ENCODE data around the gene PODNL1.
"Not testable (repeated sequence)": the region's sequence is repeated elsewhere in the genome, so short reads cannot be mapped to it uniquely, and the experiment has no call there.

Gene PODNL1

DNA sequence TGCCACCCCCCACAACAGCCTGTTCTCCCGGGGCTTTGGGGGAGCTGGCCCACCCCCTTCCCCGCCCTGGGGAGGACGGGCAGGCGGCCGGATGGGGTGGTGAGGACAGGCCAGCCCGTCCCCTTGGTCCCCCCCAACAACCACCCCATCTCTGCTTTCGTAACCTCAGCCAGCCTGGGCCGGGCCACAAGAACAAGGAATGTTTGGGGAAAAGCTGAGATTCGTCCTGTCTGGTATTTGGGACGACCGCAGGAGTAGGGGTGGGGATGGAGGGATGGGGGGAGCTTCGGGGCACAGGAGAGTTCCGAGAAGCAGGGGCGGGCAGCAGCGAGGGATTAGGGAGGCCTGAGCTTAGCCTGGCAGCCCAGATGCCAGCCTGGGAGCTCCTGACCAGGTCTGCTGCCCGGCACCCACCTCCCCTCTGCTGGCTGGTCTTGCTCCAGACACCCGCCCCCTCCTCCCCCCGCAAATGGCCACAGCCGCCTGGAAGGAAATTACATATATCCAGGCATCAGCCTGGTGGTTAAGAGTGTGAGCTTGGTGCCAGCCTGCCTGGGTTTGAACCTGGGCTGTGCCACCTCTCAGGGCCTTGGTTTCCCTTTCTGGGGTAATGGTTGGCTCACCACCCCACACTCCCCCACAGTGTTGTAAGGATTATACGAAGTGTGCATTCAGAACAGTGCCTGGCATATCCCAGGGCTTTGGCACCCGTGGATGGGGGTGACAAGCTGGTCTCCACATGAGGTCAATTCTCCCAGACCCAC lies at the start of gene PODNL1:
PODNL1 (minus strand) TSS at position 117 of the 764 bp plus-strand sequence. CDS start 236 bp downstream, outside the sequence.
- no peak for DNase-seq (ENCODE audit: low read depth in 2 of 2)

DNA sequence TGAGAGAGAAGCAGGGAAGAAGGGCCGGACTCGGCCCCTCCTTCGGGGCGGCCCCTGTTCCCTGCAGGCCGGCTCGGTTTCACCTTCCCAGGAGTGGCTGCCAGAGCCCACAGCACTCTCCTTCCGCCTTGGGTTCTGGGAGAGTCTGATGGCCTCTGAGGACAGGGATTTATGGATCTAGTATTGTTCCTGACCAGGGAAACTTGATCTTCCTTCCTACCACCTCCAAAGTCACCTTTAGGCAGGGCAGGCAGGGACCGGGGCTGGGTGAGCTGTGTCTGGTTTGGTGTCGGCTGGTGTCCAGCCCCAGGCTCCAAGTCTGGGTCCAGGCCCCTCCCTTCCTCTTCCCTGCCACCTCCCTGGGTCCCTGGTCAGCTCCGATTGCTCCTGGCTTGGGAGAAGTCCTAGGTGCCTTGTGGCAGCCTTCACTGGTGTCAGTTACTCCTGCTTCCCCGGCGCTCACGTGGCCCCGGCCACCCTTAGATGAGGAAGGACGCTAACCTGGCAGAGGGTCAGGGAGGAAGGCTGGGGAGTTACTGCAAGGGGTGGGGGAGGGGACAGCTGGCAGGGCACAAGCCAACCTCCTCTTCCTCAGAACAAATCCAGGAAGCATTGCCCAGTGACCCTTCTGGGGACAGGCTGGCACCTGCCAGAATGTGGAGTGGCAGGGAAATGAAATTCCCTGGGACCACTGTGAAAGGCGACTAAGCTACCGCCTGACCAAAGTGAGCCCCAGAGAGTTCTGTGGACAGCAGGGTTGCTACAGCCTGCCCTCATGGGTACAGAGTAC lies 49.1 kb upstream of the PODNL1 start:
- DNase-seq (ENCODE audit: low read depth in 2 of 2), result no peak

- peak; percentile 95 to 98 for DNase-seq (ENCODE audit: low read depth in 2 of 2)
Observed at GRCh38 chr19:13986348-13986904, 48.2 kb upstream of the PODNL1 start.

DNA sequence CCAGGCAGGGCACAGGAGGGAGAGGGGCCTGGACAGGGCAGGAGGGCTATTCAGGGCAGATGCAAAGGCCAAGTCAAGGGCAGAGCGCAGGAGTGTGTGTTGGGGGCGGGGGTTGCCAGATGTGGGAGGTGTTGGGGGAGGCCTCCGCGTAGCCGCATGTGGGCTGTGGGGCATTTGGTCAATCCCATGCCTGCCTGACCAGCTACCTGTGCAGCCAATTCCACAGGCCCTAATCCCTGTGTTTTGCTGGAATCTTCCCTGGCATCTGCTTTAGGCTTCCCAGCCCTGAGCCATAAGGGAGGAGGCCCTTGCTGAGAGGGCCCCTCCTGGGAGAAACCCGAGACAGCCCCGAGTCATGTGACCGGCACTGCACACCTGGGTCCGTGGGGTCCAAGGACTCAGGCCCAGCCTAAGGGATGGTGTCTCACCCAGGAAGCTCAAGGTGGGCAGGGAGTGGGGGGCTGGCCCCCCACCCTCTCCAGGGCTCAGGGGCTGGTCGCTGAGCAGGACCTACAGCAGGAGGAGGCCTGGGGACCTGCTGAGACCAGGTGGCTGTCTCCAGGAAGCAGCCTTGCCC lies 47.6 kb upstream of the PODNL1 start:
- DNase-seq (ENCODE audit: low read depth in 2 of 2), result no peak

GRCh38 chr19:13984875-13985741 lies 46.9 kb upstream of the PODNL1 start:
- no peak for DNase-seq (ENCODE audit: low read depth in 2 of 2)

- no peak for DNase-seq (ENCODE audit: low read depth in 2 of 2)
Observed at GRCh38 chr19:13984186-13984585, 46.0 kb upstream of the PODNL1 start.

GRCh38 chr19:13983213-13983889 lies 45.1 kb upstream of the PODNL1 start:
- DNase-seq (ENCODE audit: low read depth in 2 of 2), result no peak

- DNase-seq (ENCODE audit: low read depth in 2 of 2), result no peak
Observed at GRCh38 chr19:13982773-13983172, 44.6 kb upstream of the PODNL1 start.

DNA sequence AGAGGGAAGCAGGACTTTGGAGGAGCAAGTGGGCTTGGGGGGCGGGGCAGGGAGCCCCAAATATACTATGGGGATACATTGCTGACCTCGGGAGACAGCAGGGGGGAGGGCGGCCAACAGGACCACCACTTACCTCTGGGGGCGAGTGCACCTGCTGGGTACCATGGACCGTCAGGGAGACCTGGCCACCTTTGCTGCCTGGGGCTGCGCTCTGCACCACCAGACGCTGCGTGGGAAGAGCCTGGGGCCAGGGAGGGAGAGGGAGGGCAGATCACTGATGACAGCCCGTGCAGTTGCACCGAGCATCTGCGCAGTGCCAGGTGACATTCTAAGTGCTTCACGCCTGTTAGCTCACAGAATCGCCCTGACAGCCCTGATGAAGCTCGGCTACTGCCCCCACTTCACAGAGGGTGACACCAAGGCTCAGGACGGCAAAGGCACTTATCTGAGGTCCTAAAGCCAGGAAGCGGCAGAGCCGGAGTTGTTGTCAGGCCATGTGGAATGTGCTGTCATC lies 43.8 kb upstream of the PODNL1 start:
- no peak for DNase-seq (ENCODE audit: low read depth in 2 of 2)

DNA sequence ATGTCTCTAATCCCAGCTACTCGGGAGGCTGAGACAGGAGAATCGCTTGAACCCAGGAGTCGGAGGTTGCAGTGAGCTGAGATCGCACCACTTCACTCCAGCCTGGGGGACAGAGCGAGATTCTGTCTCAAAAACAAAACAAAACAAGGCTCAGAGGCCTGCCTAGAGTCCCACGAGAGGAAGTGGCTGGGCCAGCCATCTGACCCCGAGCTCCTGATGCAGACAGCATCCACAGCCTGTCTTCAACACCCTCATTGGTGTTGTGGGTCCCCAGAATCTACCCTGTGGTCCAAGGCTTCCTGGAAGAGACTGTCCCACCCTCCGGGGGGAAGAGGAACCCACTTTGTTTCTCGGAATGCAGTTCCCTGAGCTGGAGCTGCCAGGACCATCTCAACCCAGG lies 43.2 kb upstream of the PODNL1 start:
- no peak for DNase-seq (ENCODE audit: low read depth in 2 of 2)

GRCh38 chr19:13981021-13981420 lies 42.8 kb upstream of the PODNL1 start:
- DNase-seq (ENCODE audit: low read depth in 2 of 2), result no peak

- DNase-seq (ENCODE audit: low read depth in 2 of 2), result no peak
Observed at GRCh38 chr19:13980340-13980739, 42.1 kb upstream of the PODNL1 start.

DNA sequence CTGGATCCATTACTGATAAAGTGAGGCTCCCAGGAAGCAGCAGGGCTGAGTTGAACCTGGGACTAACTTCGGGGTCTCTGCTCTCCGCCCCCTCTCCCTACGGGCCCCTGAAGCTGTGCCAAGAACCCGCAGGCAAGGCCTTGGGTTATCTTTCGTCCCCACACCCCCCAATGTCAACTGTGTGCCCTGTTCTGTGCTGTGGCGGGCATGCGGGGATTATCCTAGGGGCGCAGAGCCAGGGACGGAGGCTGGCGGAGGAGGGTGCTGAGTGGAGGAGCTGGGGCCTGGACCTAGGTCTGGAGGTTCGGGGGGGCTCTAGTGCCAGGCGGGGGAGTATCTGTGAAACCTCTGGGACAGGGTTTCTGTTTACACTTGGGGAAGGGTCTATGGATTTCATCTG lies 41.5 kb upstream of the PODNL1 start:
- no peak for DNase-seq (ENCODE audit: low read depth in 2 of 2)

DNA sequence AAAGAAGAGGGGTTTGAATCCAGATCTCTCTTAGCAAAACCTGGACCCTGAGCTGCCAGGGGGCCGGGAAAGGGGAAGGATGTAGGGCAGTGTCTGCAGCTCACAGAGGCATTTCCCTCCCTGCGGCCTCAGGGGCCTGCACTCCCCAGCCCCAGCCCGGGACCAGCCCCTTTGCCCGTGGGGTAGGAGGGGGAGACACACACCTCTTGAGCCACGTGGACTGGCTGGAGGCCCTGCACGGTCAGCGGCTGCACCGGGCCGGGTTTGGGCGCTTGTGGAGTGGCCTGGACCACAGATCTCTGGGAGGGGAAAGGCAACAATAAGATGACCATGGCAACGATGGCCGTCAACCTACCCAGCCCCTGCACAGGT lies 41.0 kb upstream of the PODNL1 start:
- DNase-seq (ENCODE audit: low read depth in 2 of 2), result no peak

DNA sequence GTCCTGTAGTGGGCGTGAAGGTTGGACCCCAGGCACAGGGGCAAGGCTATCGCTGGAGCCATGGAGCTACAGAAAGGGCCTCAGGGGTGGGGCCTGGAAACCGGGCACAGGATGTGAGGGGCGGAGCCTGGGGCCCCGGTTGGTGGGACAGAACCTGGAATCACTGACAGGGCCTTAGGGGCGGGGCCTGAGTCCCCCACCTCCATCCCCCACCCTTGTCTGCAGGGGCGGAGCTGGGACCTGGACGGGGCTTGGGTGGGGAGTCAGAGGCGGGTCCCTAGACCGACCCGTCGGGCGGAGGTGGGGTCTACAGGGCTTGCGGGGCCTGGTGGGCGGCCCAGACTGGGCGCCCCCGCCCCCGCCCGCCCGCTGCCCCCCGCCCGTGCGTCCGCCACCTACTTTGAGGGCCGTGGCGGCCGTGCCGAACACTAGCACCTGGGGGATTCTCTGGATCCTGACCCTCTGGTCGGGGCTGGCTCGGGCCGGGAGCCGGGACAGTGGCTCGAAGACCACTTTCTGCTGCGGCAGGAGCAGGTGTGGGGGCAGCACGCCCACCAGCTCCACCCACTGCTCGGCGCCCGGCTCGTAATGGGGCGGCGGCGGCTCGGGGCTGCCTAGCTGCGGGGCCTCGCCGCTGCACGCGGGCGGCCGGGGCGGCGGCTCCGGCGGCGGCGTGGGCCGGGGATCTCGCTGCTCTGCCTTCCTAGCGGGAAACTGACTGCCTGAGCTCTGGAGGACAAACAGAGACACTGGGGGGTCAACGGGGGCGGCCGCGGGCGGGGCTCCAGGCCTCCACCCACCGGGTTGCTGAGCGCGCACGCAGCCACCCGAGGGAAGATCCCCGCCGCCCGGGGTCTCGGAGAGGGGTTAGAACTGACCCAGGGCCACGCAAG lies 40.4 kb upstream of the PODNL1 start:
- DNase-seq (ENCODE audit: low read depth in 2 of 2), result no peak

GRCh38 chr19:13977803-13978202 lies 39.6 kb upstream of the PODNL1 start:
- no peak for DNase-seq (ENCODE audit: low read depth in 2 of 2)

GRCh38 chr19:13976446-13976845 lies 38.2 kb upstream of the PODNL1 start:
- DNase-seq (ENCODE audit: low read depth in 2 of 2), result no peak

DNA sequence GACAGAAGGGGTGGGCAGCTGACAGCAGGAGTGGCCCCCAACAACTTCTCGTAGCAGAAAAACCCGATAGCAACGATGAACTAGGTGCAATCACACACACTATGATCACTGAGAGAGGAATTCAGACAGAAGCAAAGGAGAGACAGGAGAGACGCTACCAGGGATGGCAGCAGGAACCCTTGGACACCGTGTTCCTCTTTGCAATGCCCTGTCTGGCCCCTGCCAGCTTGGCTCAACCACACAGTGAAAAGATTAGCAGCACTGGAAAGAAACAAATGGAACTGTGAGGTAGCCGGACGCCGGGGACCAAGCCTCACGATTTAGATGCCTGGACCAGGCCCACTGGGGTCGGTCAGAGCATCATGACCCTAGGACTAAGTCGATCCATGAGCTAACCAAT lies 37.7 kb upstream of the PODNL1 start:
- no peak for DNase-seq (ENCODE audit: low read depth in 2 of 2)

DNA sequence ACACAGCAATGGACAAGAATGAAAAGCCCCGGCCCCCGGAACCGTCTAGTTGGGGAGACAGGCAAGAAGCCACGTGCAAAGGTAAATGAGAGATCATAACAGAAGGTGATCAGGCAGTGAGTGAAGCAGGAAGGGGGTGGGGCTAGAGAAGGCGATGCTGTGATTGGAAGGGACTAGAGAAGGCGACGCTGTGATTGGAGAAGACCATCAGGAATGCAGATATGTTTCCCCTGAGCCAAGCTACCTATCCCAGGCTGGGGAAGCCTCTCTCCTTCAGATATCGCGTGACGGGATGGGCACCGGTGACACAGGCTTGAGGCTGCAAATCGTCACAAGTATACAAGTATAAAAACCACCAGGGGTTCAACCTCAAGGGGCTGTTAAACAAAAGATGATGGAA lies 35.9 kb upstream of the PODNL1 start:
- DNase-seq (ENCODE audit: low read depth in 2 of 2), result no peak

DNA sequence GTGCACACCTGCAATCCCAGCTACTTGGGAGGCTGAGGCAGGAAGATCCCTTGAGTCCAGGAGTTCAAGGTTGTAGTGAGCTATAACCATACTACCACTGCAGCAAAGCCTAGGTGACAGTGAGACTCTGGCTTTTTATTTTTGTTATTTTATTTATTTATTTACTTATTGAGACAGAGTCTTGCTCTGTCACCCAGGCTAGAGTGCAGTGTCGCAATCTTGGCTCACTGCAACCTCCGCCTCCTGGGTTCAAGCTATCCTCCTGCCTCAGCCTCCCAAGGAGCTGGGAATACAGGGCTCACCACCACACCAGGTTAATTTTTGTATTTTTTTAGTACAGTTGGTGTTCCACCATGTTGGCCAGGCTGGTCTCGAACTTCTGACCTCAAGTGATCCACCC lies 35.3 kb upstream of the PODNL1 start:
- DNase-seq (ENCODE audit: low read depth in 2 of 2), result not testable (repeated sequence)
